Astrocyte of the spinal cord (primary cell): ENCODE results near the gene RAPGEFL1.
"Not testable (repeated sequence)": the region's sequence is repeated elsewhere in the genome, so short reads cannot be mapped to it uniquely, and the experiment has no call there.

ENCODE experiments used
- DNase-seq: peaks from one replicate; pipeline ENCODE4 v3.0.0; 2011; ENCODE audit warnings: low read depth, low spot score
- H3K4me3 ChIP-seq: 2 replicates; pipeline ENCODE4 v1.5.1; 2011; ENCODE audit warnings: low read depth, mild to moderate bottlenecking, low read length, moderate library complexity
- CTCF ChIP-seq: IDR thresholded peaks from 2 replicates; pipeline ENCODE4 v1.5.1; 2012; ENCODE audit warnings: low read depth, mild to moderate bottlenecking, low read length, inconsistent platforms
- in situ Hi-C: cut with HindIII; loops from 2 replicates; pipeline ENCODE4 v1.10.0; 2017; ENCODE audit warnings: low sequenced_read_pairs

The RAPGEFL1 gene

DNA sequence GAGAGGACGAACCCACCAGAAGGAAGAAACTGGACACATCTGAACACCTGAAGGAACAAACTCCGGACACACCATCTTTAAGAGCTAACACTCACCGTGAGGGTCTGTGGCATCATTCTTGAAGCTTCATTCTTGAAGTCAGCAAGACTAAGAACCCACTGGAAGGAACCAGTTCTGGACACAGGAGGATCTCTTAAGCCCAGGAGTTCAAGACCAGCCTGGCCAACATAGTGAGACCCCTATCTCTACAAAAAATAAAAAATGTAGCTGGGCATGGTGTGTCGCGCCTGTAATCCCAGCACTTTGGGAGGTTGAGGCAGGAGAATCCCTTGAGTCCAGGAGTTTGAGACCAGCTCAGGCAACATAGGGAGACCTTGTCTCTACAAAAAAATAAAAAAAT, 21.3 kb downstream of the RAPGEFL1 start:
- no peak for TF ChIP-seq CTCF
- DNase-seq = no peak
- H3K4me3 ChIP-seq = no peak overlapping the region
- in situ Hi-C loops = loop anchor here (25.0 kb wide), 2 partner anchors 89 to 136 kb away; partner anchors contain the start of genes CDC6, MED24 and THRA

GRCh38 chr17:40203131-40203530, 25.9 kb downstream of the RAPGEFL1 start:
- TF ChIP-seq CTCF = no peak
- no peak overlapping the region for H3K4me3 ChIP-seq
- no peak for DNase-seq
- in situ Hi-C loops = no loop called here

DNA sequence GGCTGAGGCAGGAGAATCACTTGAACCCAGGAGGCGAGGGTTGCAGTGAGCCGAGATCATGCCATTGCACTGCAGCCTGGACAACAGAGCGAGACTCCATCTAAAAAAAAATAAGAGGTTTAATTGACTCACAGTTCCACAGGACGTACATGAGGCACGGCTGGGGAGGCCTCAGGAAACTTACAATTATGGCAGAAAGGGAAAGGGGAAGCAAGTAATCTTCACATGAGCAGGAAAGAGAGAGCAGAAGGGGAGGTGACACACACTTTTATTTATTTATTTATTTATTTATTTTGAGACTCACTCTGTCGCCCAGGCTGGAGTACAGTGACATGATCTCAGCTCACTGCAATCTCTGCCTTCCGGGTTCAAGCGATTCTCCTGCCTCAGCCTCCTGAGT, 28.9 kb downstream of the RAPGEFL1 start:
- DNase-seq, H3K4me3 ChIP-seq, in situ Hi-C loops: not testable (repeated sequence)

DNA sequence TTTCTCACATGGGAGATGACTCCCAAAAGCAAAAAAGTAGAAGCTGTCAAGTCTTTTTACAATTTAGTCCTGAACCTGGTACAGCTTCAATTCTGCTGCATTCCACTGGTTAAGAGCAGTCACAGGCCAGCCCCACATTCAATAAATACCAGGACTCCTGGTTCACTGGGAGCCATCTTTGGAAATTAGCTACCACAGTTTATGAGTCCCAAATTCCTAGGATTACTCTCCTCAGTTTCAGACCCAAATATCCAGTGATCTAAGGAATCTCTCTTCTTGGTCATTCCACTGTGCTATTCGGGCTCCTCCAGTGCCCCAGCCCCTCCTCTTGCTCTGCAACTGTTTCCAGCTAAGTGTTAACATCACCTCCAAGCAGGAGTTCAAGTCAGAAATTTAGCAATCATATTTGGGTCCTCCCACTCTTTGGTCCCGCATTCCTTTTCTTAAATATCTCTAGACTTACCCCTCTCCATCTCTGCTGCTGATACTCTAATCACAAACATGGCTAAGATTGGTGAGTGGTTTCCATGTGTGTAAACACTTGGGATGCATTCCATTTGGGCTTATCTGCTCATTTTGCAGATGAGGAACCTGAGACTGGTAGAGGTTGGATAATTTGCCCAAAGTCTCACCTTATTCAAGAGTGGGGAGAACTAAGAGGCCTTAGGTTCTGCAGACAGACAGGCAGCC, 32.3 kb downstream of the RAPGEFL1 start:
- no peak for TF ChIP-seq CTCF
- no peak overlapping the region for H3K4me3 ChIP-seq
- peak; percentile 24 for DNase-seq
- in situ Hi-C loops = no loop called here

DNA sequence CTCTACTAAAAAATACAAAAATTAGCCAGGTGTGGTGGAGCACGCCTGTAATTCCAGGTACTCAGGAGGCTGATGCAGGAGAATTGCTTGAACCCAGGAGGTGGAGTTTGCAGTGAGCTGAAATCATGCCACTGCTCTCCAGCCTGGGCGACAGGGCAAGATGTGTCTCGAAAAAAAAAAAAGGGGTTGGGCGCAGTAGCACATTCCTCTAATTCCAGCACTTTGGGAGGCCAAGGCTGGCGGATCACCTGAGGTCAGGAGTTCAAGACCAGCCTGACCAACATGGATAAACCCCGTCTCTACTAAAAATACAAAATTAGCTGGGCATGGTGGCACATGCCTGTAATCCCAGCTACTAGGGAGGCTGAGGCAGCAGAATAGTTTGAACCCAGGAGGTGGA, 36.6 kb downstream of the RAPGEFL1 start:
- in situ Hi-C loops, H3K4me3 ChIP-seq, DNase-seq: not testable (repeated sequence)

- H3K4me3 ChIP-seq = peak overlapping the region; percentile 45
- DNase-seq = no peak
- no peak for TF ChIP-seq CTCF
- in situ Hi-C loops = no loop called here
Measured at GRCh38 chr17:40218006-40218739, 40.9 kb downstream of the RAPGEFL1 start.

- DNase-seq = peak; percentile 97
- in situ Hi-C loops = no loop called here
- TF ChIP-seq CTCF = peak; percentile 74
- H3K4me3 ChIP-seq = peak within 1 kb of the TSS; percentile 68
Measured at GRCh38 chr17:40218740-40219593, 41.7 kb downstream of the RAPGEFL1 start, which contains the start of gene WIPF2. Gene WIPF2, plus strand, starts transcription at chr17:40219304. Its CDS starts 37,156 bp downstream, at chr17:40256460.
